Thyroid gland (tissue), 4 donors: ENCODE data around the gene ARHGAP15.

Experiments used
- POLR2A ChIP-seq, 2 donors: fragments of 450-650 bp; IDR thresholded peaks; one replicate each; pipeline ENCODE4 v1.6.1; 2017; ENCODE audit warnings: antibody characterized with exemption in 2 of 2, mild to moderate bottlenecking in 2 of 2, moderate library complexity in 1 of 2
- TF ChIP-seq, protein P1 (sequence below), 6 experiments: fragments of 200-600 bp in 3 of 6; fragments of 450-650 bp in 3 of 6; sonication (generic) in 3 of 6; IDR thresholded peaks; one replicate each; pipeline ENCODE4 v1.5.1; 2016 to 2019; ENCODE audit warnings: antibody characterized with exemption in 6 of 6, mild to moderate bottlenecking in 2 of 6, inconsistent platforms in 1 of 6, moderate library complexity in 1 of 6

- TF ChIP-seq, protein P1, sequence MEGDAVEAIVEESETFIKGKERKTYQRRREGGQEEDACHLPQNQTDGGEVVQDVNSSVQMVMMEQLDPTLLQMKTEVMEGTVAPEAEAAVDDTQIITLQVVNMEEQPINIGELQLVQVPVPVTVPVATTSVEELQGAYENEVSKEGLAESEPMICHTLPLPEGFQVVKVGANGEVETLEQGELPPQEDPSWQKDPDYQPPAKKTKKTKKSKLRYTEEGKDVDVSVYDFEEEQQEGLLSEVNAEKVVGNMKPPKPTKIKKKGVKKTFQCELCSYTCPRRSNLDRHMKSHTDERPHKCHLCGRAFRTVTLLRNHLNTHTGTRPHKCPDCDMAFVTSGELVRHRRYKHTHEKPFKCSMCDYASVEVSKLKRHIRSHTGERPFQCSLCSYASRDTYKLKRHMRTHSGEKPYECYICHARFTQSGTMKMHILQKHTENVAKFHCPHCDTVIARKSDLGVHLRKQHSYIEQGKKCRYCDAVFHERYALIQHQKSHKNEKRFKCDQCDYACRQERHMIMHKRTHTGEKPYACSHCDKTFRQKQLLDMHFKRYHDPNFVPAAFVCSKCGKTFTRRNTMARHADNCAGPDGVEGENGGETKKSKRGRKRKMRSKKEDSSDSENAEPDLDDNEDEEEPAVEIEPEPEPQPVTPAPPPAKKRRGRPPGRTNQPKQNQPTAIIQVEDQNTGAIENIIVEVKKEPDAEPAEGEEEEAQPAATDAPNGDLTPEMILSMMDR (IDR thresholded peaks at IDR 0.05): no peak
- no peak for TF ChIP-seq POLR2A (IDR thresholded peaks at IDR 0.05)
Observed at GRCh38 chr2:143209570-143210445, 80.6 kb downstream of the ARHGAP15 start.
